IPS DF 19.7 (cell line): Measurements from ENCODE around the gene SPATA20.

Experiments
- DNase-seq: peaks from one replicate; pipeline ENCODE4 v3.0.0-alpha.2; 2013; ENCODE audit warnings: low read depth, low spot score

Gene SPATA20

DNA sequence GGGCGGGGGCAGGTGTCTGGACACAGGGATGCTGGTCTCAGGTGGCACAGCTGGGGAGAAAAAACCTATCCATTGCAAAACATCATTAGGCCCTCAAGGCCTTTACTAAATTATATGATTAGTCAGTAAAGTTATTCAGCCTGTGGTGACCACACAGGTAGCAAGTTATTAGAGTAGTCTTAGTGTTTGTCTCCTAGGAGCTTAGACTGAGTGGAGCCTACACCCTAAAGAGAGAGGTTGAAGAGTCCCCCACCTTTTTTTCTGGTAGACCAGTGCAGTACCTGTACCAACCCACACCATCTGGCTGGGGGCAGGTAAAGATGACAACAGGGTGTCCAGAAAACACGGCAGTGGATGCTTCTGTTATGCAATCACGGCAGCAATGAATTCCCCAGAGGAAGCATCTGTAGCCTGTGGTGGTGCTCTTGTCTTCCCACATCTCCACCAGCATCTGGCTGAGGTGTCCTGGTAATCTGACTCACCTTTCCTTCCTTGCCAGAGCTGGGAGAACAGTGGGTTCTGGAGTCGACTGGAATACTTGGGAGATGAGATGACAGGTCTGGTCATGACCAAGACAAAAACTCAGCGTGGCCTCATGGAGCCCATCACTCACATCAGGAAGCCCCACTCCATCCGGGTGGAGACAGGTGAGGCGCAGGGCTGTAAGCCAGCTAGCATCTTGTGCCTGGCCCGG lies 27.7 kb upstream of the SPATA20 start:
- no peak for DNase-seq

DNA sequence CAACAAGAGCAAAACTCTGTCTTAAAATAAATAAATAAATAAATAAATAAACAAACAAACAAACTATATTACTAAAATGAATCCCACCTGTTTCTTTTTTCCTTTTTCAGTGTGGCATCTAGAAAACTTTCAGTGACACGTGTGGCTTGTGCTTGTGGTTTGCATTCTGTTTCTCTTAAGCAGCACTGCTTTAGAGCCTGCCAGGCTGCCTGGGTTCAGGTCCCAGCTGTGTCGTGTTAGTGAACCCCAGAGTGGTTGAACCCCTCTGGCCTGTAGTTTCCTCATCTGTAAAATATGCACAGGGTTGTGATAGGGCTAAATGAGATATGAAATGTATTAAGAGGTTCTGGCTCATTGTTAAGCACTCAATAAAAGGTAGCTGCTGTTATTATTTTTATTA lies 26.5 kb upstream of the SPATA20 start:
- no peak for DNase-seq

DNA sequence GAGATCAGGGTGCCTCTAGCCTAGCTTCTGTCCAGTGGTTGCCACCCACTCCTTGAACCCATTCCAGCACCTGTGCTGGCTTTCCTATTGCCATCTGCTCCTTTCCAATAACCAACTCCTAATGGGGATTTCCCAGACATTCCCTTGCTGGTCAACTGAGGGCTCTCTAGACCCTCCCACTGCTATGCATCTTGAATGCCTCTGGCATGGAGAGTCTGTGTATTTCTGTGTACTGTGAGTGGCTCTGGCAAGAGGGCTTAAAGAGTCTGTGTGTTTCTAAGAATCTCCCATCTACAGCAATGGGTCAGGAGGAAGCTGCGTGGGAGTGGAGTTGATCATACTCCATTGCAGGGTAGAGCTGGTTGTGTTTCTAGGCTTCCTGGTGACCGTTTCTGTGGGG lies 25.5 kb upstream of the SPATA20 start:
- no peak for DNase-seq

DNA sequence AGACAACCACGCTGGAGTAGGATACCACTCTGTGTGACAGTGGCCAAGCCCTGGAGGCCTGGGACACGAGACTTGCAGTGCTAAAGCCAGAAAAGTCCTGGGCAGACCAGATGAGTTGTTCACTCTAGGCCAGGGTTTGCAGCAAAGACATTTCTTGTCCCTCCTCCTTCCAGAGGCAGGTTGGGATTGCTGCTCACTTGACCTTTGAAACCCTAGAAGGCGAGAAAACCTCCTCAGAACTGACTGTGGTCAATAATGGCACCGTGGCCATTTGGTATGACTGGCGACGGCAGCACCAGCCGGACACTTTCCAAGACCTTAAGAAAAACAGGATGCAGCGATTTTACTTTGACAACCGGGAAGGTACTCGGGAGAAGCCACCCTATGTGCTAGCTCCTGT lies 24.2 kb upstream of the SPATA20 start:
- no peak for DNase-seq

DNA sequence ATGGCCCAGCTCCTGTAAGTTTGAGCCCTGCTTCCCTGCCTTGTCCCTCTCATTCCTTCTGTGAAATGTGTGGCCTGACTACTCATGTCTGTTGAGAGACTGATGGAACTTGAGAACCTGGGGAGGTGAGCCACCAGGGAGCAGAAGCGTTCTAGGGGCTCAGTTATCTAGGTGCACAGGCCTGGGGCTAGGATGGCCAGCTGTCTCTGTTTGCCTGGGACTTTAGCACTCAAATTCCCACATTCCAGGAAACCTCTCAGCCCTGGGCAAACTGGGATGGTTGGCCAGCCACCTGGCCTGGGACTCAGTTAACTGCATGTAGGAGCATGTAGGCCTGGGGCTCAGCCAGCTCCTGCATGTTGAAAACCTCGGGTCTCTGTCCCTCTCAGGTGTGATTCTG lies 23.8 kb upstream of the SPATA20 start:
- DNase-seq: no peak

DNA sequence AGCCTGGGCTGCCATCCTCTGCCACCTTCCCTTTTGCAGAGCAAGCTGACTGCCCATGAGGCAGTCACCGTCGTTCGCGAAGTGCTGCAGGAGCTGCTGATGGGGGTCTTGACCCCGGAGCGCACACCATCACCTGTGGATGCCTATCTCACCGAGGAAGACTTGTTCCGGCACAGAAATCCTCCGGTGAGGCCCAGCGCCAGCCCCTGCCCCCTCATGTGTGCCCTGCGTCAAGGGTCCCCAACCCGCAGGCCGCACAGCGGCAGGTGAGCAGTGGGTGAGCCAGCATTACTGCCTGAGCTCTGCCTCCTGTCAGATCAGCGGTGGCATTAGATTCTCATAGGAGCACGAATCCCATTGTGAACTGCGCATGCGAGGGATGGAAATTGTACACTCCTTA lies 22.1 kb upstream of the SPATA20 start:
- DNase-seq: no peak

DNA sequence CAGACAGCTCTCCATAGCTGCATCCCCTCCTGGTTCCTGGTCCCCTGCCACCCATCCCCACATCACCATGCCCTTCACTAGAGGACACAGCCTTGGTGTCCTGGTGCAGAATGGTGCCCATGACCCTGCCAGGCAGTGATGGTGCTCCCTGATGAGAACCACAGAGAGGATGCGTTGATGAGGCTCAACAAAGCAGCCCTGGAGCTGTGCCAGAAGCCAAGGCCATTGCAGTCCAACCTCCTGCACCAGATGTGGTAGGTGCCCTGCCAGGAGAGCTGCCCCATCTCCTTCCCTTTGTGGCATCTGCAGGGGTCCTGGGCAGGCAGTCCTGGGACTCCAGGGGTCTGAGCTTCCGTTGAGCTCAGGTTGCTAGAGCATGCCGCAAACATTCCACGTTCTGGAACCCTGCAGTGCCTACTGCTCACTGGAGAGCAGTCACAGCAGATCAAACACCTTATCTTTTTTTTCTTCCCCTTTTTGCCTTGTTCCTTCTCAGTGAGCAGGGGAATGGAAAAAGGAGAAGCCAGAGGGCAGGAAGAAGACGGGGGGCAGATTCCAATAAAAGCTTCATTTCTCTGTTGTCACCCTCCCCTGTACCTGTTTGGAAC lies 19.7 kb upstream of the SPATA20 start:
- no peak for DNase-seq

DNA sequence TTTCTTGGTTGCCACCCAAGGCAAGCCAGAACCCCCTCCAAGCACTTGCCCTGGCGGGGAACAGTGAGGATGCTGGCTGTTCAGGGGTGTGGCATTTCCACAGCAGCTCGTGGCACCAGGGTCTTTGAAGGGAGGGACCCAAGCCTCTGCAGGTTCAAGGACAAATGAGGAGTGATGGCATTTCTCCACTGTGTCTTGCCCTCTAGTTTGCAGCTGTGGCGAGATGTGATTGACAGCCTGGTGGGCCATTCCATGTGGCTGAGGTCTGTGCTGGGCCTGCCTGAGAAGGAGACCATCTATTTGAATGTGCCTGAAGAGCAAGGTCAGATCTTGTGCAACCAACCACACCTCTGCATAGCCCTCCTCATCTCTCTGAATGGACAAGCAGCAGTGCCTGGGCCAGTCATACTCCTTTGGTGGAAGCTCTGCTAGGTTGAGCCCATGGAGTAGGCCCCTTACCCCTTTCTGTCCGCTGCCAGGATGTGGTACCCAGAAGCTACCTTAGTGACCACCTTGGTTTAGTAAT lies 19.0 kb upstream of the SPATA20 start:
- no peak for DNase-seq

DNA sequence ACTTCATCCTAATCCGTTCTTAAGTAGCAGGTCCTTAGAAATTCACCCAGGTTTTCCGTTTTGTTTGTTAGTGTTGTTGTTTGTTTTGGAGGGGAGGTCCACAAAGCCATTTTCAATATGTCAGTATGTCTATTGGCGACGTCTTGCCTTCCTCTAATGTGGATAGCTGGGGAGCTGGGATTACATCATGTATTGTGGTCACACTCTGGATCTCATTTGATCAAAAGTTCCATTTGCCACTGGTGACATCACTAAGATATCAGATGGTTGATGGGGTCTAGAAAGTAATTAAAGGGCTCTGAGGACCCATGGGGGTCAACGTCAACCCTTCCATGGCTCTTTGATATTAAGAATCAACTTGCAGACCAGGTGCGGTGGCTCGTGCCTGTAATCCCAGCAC lies 17.1 kb upstream of the SPATA20 start:
- DNase-seq: no peak

DNA sequence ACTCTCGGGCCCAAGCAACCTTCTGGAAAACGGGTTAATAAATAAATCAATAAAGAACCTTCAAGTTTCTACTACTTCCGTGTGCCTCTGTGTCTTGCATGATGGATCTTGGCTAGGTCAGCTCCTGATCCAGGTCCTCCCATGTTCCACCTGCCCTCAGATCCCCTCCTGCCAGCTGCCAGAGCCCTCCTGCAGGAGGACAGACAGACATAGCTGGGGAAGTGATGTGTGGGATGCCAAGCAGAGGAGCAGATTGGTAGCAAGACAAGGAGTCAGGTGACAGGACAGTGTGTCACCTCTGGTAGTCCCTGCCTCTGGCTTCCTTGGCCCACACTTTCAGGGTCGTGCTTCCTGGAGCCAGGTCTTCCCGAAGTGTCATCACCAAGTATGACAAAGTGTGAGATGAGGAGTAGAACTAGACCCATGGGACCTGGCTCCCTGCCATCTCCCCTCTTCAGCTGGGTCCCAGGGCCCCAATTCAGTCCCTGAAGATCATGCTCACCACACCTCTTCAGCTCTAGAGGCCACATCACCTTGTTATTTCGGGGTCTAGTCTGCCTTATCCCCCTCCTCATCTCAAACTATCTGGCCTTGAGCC lies 15.4 kb upstream of the SPATA20 start:
- no peak for DNase-seq

DNA sequence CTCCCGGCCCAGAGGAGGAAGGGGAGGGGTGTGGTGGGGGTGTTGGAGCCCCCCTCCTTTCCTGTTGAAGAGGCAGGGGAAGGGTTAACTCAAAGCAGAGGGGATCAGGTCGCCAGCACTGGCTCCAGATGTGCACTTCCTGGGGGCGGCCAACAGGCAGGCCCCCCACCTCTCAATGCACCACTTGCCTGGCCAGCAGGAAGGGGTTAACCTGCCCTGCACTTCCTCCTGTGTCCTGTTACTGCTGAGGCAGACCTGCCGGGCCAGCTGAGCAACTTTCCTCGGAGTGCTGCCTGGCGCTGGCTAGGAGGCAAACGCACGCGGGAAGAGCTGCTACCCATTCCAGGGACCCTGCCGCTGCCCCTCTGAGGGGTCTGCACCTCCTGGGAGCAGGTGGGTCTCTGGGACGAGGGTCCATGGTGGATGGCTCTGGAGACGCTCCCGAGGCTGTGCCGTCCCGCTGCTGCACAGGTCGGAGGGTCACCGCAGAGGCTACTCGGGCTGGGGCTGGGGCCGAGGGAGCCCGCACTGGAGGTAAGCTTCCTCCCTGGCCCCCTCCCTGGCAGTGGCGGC lies 14.4 kb upstream of the SPATA20 start, which contains the start of gene EPN3:
TSS of gene EPN3 (plus strand) at position 284 of the 573 bp plus-strand sequence. CDS start 3,822 bp downstream, outside the sequence.
- DNase-seq: no peak

DNA sequence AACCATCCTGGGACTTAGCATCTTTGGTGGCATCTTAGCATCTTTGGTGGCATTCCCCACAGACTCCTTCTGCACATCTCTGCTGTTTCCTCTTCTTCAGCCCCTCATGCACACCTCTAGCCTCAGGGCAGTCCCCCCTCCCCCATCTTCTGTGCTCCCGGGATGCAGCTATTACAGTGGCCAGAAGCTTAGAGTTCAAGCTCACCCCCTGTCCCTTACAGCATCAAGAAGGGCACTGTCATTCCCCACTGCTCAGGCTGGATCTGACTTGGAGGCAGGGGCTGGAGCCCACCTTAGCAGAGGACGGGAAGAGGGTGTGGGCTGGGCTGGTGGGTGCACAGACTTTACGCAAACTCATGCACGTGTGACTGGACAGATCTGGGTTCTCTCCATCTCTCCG lies 13.8 kb upstream of the SPATA20 start:
- no peak for DNase-seq

DNA sequence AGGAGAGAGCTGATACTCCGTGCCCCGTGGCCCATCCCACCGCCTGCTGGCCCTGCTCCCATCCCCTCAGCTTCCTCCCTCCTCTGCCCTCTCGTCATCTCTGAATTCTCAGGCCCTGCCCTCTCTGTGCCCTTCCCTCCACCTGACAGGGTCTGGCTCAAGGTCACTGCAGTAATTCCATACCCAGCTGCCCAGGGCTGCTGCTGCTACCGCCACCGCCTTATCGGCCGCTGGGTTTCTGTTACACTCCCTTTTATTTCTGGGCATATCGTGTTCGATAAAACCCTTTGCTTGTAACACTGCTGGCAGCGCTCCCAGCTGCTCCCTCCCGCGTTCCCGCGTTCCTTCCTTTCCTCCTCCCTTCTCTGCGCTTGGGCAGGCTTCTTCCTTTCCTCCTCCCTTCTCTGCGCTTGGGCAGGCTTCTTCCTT lies 13.2 kb upstream of the SPATA20 start:
- DNase-seq: no peak

DNA sequence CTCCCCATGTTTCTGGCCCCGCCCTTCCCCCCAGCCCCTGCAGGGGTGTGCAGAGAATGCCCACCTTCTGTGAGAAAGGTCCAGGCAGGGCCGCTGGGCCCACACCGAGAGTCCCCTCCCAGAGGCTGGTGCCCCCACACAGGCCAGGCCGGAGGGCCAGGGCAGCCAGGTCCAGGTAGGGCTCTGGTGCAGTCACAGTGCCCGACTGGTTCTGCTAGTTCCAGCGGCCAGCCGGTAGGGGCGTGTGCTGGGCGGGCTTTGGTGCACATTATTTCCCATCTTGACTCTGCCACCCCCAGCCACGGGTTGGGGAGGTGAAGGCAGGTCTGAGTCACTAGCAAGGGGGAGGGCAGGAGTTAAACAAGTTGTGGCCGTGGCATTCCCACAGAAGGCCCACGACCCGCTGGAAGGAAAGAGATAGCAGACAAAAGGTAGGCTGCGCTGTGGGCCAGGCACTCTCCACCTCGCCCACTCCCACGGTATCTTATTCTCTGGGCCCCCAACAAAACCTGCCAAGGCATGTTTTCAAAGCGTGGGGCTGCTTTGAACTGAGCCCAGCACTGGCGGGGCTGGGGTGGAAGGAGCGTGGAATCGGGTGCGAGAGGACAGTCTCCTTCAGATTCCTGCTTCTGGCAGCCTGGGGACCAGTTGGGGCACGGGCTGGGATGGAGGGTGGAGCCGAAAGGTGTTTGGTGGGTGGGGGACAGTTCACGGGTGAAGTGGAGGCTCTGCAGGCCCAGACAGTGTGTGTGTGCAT lies 12.6 kb upstream of the SPATA20 start:
- DNase-seq: no peak

DNA sequence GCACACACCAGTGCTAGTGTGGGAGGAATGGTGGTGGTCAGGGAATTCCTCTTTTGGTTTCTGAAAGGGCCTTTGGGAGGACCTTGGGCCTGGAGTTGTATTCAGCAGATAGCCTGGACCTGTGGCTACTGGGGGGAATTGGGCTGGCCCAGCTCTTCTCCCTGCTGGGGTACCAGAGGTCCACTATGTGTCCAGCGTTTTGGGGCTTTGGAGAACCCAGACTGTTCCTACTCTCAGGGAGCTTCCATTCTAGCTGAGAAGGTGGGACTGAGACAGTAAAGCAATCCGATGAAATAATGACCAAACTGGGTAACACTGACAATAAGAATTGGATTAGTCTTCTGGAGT lies 12.0 kb upstream of the SPATA20 start:
- no peak for DNase-seq

DNA sequence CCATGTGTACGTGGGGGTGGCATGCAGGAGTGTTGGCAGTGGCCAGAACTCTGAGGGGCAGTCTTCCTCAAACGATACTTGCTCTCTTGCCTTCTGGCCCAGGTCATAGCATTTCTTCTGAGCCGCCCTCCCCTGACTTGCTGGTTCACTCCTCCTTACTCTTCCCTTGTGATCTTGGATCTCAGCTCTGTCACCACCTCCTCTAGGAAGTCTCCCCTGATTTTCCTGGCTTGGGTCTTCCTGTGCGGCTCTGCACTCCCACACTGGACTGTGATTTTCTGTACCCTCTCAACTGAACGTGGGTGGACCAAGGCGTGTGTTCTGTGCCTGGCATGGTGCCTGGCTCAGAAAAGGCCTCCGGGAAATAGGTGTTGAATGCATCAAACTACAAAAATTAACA lies 11.6 kb upstream of the SPATA20 start:
- DNase-seq: no peak

DNA sequence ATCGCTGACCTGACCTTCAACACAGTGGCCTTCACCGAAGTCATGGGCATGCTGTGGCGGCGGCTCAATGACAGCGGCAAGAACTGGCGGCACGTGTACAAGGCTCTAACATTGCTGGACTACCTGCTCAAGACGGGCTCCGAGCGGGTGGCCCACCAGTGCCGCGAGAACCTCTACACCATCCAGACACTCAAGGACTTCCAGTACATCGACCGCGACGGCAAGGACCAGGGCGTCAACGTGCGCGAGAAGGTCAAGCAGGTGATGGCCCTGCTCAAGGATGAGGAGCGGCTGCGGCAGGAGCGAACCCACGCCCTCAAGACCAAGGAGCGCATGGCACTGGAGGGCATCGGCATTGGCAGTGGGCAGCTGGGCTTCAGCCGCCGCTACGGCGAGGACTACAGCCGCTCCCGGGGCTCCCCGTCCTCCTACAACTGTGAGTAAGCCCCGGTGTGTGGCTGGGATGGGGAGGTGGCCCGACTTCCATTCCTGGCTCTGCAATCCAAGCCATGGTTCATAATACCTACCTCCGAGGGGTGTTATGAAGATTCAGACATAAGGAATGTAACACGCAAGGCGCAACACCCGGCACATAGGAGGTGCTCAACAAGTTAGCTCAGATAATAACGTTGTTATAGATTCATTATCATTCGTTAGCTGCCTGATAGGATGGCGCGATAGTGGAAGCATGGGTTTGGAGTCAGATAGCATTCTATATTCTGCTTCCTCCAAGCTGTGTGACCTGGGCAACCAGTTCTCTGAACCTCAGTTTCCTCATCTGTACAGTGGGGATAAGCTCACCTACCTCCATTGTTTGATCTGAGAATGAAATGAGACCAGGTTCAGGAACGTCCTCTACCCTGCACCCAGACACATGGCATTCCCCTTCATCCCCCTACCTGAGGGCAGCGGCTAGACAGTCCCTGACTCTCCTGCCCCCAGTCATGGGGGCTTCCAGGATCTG lies 10.0 kb upstream of the SPATA20 start:
- no peak for DNase-seq

DNA sequence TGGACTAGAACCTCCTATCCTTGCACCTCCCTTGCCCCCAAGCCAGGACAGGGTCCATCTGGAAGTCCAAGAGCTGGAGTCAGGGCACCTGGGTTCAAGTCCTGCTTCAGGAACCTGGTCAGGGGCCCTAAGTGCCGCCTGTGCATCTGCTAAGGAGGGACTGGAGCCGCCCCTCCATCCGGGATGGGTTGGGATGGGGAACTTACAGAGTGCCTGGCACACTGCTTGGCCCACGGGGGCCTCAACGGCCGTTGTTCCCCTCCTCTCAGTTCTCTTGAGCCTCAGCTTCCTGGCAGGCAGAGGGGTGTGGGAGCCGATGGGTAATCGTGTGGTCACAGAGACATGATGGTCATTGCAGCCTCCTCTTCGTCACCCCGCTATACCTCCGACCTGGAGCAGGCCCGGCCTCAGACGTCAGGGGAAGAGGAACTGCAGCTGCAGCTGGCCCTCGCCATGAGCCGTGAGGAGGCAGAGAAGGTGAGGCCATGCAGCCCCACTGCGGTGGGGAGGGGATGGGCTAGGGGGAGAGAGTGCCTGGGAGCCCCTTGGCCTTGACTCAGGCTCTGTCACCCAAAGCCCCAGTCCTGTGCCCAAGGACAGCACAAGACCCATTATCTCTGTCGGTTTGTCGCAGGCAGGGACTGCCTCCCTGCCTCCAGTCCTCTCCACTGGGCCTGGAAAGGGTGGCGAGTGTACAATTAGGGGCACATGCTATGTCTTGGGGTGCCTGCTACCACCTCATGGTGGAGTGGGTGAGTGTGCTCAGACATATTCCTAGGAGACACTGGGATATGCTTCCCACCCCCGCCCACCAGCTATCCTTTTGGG lies 9.0 kb upstream of the SPATA20 start:
- no peak for DNase-seq

DNA sequence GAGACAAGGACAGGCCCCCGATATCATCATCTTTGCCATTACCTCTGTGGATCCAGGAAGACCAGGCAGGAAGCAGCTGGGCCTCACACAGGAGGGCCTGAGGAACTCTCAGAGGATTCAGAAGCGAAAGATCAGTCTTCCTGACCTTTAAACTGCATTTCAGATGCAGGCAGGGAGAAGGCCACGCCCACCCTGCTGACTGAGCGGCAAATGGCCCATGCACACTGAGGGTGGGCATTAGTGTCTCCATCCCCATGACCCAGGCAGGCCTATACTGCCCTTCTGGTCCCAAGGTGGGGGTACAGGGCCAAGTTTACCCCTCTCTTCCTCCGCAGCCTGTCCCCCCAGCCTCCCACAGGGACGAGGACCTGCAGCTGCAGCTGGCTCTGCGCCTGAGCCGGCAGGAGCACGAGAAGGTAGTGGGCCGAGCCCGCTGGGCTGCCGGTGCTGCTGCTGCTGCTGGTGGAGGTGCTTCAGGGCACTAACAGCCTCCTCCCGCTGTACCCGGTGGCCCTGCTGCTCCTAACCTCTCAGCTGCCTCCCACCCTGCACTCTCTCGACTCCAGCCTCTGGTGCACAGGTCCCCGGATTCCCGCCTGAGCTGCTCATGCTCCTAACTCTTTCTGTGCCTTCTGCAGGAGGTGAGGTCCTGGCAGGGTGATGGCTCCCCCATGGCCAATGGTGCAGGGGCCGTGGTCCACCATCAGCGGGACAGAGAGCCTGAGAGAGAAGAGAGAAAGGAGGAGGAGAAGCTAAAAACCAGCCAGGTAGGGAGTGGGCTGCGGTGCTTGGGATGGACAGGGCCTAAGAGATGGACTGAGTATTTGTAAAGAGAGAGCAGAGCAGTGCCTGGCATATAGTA lies 8.2 kb upstream of the SPATA20 start:
- no peak for DNase-seq
